GM23338 (cell line): ENCODE data around the gene ADGRV1. TPM values are rescaled to one million over a fixed set of nuclear protein-coding genes. Genes with fewer than 3 reads are reported as not detected.

Experiments
- ATAC-seq: fragments of 200-7000 bp; cut with Tn5 transposase; 3 replicates; pipeline ENCODE4 v1.9.1; 2020
- DNase-seq: peaks from one replicate; pipeline ENCODE4 v3.0.0-alpha.2; 2015; ENCODE audit warnings: low spot score
- H2AFZ ChIP-seq: fragments of 200-600 bp; sonication (generic); 2 replicates; pipeline ENCODE4 v1.8.0; 2016; ENCODE audit warnings: antibody characterized with exemption, mild to moderate bottlenecking, moderate library complexity
- H3F3A ChIP-seq: fragments of 200-600 bp; sonication (generic); replicated peaks from 2 replicates; pipeline ENCODE4 v1.8.0; 2017; ENCODE audit warnings: antibody characterized with exemption, mixed run types, low read depth
- H3K27ac ChIP-seq: fragments of 200-600 bp; sonication (generic); 2 replicates; pipeline ENCODE4 v1.6.1; 2016; ENCODE audit warnings: low read depth
- H3K27me3 ChIP-seq: fragments of 200-600 bp; sonication (generic); 2 replicates; pipeline ENCODE4 v1.8.0; 2016; ENCODE audit warnings: mild to moderate bottlenecking, mixed run types, moderate library complexity; ENCODE audit not compliant: insufficient read depth
- H3K36me3 ChIP-seq: fragments of 200-600 bp; sonication (generic); 2 replicates; pipeline ENCODE4 v1.8.0; 2016; ENCODE audit warnings: mild to moderate bottlenecking; ENCODE audit not compliant: insufficient read depth
- H3K4me1 ChIP-seq: fragments of 200-600 bp; sonication (generic); 2 replicates; pipeline ENCODE4 v1.8.0; 2016; ENCODE audit warnings: mild to moderate bottlenecking, moderate library complexity; ENCODE audit not compliant: insufficient read depth
- H3K4me2 ChIP-seq: fragments of 200-600 bp; sonication (generic); 2 replicates; pipeline ENCODE4 v1.7.1; 2017; ENCODE audit warnings: mixed run types
- H3K4me3 ChIP-seq: fragments of 200-600 bp; sonication (generic); 2 replicates; pipeline ENCODE4 v1.6.1; 2016; ENCODE audit warnings: mixed run types
- H3K79me2 ChIP-seq: fragments of 200-600 bp; sonication (generic); replicated peaks from 2 replicates; pipeline ENCODE4 v1.8.0; 2017; ENCODE audit warnings: mild to moderate bottlenecking; ENCODE audit not compliant: insufficient read depth
- H3K9me2 ChIP-seq: fragments of 200-600 bp; sonication (generic); 2 replicates; pipeline ENCODE4 v1.8.0; 2017; ENCODE audit not compliant: insufficient read depth
- H4K20me1 ChIP-seq: fragments of 200-600 bp; sonication (generic); replicated peaks from 2 replicates; pipeline ENCODE4 v1.8.0; 2017; ENCODE audit warnings: mild to moderate bottlenecking; ENCODE audit not compliant: insufficient read depth
- H3K27ac Mint-ChIP-seq: 2 replicates; pipeline ENCODE4 v1.8.0; 2020; ENCODE audit warnings: inconsistent platforms, mild to moderate bottlenecking, moderate library complexity, mixed read lengths
- H3K27me3 Mint-ChIP-seq: 3 replicates; pipeline ENCODE4 v1.8.0; 2022; ENCODE audit warnings: low read depth, mild to moderate bottlenecking, moderate library complexity, mixed read lengths, inconsistent platforms; ENCODE audit not compliant: insufficient read depth, poor library complexity
- H3K36me3 Mint-ChIP-seq: 3 replicates; pipeline ENCODE4 v1.8.0; 2021; ENCODE audit warnings: low read depth, mild to moderate bottlenecking, inconsistent platforms, moderate library complexity, mixed read lengths
- H3K4me1 Mint-ChIP-seq: 3 replicates; pipeline ENCODE4 v1.8.0; 2020; ENCODE audit warnings: mild to moderate bottlenecking, inconsistent platforms, mixed read lengths
- H3K4me3 Mint-ChIP-seq: 3 replicates; pipeline ENCODE4 v1.8.0; 2021; ENCODE audit warnings: moderate library complexity, mild to moderate bottlenecking, inconsistent platforms, mixed read lengths
- H3K9me3 Mint-ChIP-seq: 3 replicates; pipeline ENCODE4 v1.8.0; 2020; ENCODE audit warnings: moderate library complexity, mild to moderate bottlenecking, inconsistent platforms, mixed read lengths
- CREB1 ChIP-seq: fragments of 250-450 bp; sonication (Bioruptor Pico); IDR thresholded peaks from 2 replicates; pipeline ENCODE4 v1.5.0; 2020; ENCODE audit warnings: low read depth, mild to moderate bottlenecking, moderate library complexity
- CTCF ChIP-seq, 2 experiments: fragments of 200-600 bp in 1 of 2; sonication (generic) in 1 of 2; conservative IDR thresholded peaks; 2 replicates each; pipeline versions ENCODE4 v1.5.1 to v1.6.1; 2016 to 2017; ENCODE audit warnings: antibody characterized with exemption in 2 of 2, low read depth in 2 of 2, mild to moderate bottlenecking in 2 of 2, moderate library complexity in 1 of 2
- ETS1 ChIP-seq: IDR thresholded peaks from 2 replicates; pipeline ENCODE4 v1.6.1; 2016; ENCODE audit warnings: antibody characterized with exemption
- EZH2 ChIP-seq: fragments of 200-600 bp; sonication (generic); IDR thresholded peaks from one replicate; pipeline ENCODE4 v1.8.0; 2017; ENCODE audit warnings: antibody characterized with exemption, mild to moderate bottlenecking, low read depth; ENCODE audit not compliant: unreplicated experiment
- NANOG ChIP-seq: IDR thresholded peaks from 2 replicates; pipeline ENCODE4 v1.6.1; 2016; ENCODE audit warnings: antibody characterized with exemption, borderline replicate concordance
- POLR2AphosphoS5 ChIP-seq: IDR thresholded peaks from 2 replicates; pipeline ENCODE4 v1.6.1; 2016; ENCODE audit warnings: antibody characterized with exemption, low read depth
- REST ChIP-seq: IDR thresholded peaks from one replicate; pipeline ENCODE4 v1.6.1; 2018; ENCODE audit warnings: antibody characterized with exemption; ENCODE audit not compliant: unreplicated experiment
- STAT1 ChIP-seq: IDR thresholded peaks from one replicate; pipeline ENCODE4 v1.6.1; 2016; ENCODE audit warnings: antibody characterized with exemption; ENCODE audit not compliant: unreplicated experiment
- ZNF114 ChIP-seq: fragments of 250-450 bp; sonication (Bioruptor Pico); IDR thresholded peaks from 2 replicates; pipeline ENCODE4 v1.5.0; 2020; ENCODE audit warnings: mild to moderate bottlenecking, moderate library complexity
- ZNF331 ChIP-seq: fragments of 250-450 bp; sonication (Bioruptor Pico); IDR thresholded peaks from 2 replicates; pipeline ENCODE4 v1.5.0; 2020; ENCODE audit warnings: low read depth, mild to moderate bottlenecking, moderate library complexity
- polyA plus RNA-seq: library from polyadenylated mRNA; unstranded; fragments of >200 nt; fragmentation: Nextera tagmentation; extraction: Ambion mirVana; gene quantifications from 2 replicates; pipeline ENCODE4 v1.2.1, GENCODE V29; 2016
- total RNA-seq: library from RNA; depleted of rRNA; stranded (reverse); fragments of >200 nt; shearing (Covaris generic); gene quantifications from 2 replicates; pipeline ENCODE4 v1.2.3, GENCODE V29; 2014

The ADGRV1 gene
- total and polyA plus RNA-seq, 2 experiments from 2014 or later: 46.1 to 149 TPM

- DNase-seq (no peak), ATAC-seq (peak; percentile 61)
- H3K4me2 ChIP-seq: 0 out of 2 replicates have a peak overlapping the region, but pooled peaks have one; percentile 10
- no peaks in the 10 kb centered on the region for H3K9me2 ChIP-seq
- Mint-ChIP-seq H3K9me3 (no peaks in the 10 kb centered on the region), H3K27me3 (peaks cover 7% of the 10 kb centered on the region), H3K4me1 (peaks cover 21% of the 10 kb centered on the region), H3K27ac (peak overlapping the region; percentile 65; the same call in 1 of the 2 replicates), H3K4me3 (no peak overlapping the region; the same call in 2 of the 3 replicates), H3K36me3 (peaks cover 30% of the 10 kb centered on the region)
- peaks cover 8% of the 10 kb centered on the region; the same call in 1 of the 2 replicates for H3K4me1 ChIP-seq
- H3K79me2 ChIP-seq: no peaks in the 10 kb centered on the region
- no peak overlapping the region for H3K4me3 ChIP-seq
- no peaks in the 10 kb centered on the region for H3K27me3 ChIP-seq
- TF ChIP-seq REST: no peak
- TF ChIP-seq CREB1 (CRISPR knock-in tag): no peak
- TF ChIP-seq ZNF331: no peak
- TF ChIP-seq EZH2: no peak
- no peak for TF ChIP-seq POLR2AphosphoS5
- TF ChIP-seq STAT1: no peak
- no peak for TF ChIP-seq ETS1
- TF ChIP-seq ZNF114: no peak
- TF ChIP-seq NANOG: no peak
- H3K36me3 ChIP-seq: no peaks in the 10 kb centered on the region; the same call in 1 of the 2 replicates
- no peaks in the 10 kb centered on the region for H4K20me1 ChIP-seq
- no peak overlapping the region for H2AFZ ChIP-seq
- no peaks in the 10 kb centered on the region for H3F3A ChIP-seq
- 0 out of 2 replicates have a peak overlapping the region, but pooled peaks have one; percentile 15 for H3K27ac ChIP-seq
Observed at GRCh38 chr5:90747175-90747574, 188.6 kb downstream of the ADGRV1 start.

GRCh38 chr5:90747693-90748092, 189.1 kb downstream of the ADGRV1 start:
- ATAC-seq: peak; percentile 84
- peaks cover 25% of the 10 kb centered on the region for H3K36me3 Mint-ChIP-seq
- Histone ChIP-seq H3F3A (no peaks in the 10 kb centered on the region), H3K4me3 (no peak overlapping the region), H2AFZ (no peak overlapping the region), H4K20me1 (no peaks in the 10 kb centered on the region), H3K27me3 (no peaks in the 10 kb centered on the region), H3K4me2 (0 out of 2 replicates have a peak overlapping the region, but pooled peaks have one; percentile 10), H3K79me2 (no peaks in the 10 kb centered on the region), H3K36me3 (no peaks in the 10 kb centered on the region; the same call in 1 of the 2 replicates), H3K9me2 (no peaks in the 10 kb centered on the region), H3K27ac (0 out of 2 replicates have a peak overlapping the region, but pooled peaks have one; percentile 15), H3K4me1 (peaks cover 8% of the 10 kb centered on the region; the same call in 1 of the 2 replicates)
- peaks cover 6% of the 10 kb centered on the region for H3K27me3 Mint-ChIP-seq
- H3K27ac Mint-ChIP-seq: peak overlapping the region; percentile 17; the same call in 1 of the 2 replicates
- DNase-seq: peak; percentile 33
- H3K9me3 Mint-ChIP-seq: no peaks in the 10 kb centered on the region
- H3K4me3 Mint-ChIP-seq: no peak overlapping the region
- H3K4me1 Mint-ChIP-seq: peaks cover 16% of the 10 kb centered on the region
- TF ChIP-seq CREB1 (CRISPR knock-in tag) (no peak), REST (no peak), CTCF (conservative IDR thresholded peaks at IDR 0.05; ENCODE audit: low read depth in 2 of 2) (no peak), NANOG (no peak)
